Ovary (tissue), 3 donors: ENCODE measurements around the gene RPS28.

Experiments used
- EP300 ChIP-seq: sonication (generic); formaldehyde crosslinking; IDR thresholded peaks from one replicate; pipeline ENCODE4 v1.6.1; 2017; ENCODE audit warnings: antibody characterized with exemption
- POLR2A ChIP-seq: fragments of 450-650 bp; IDR thresholded peaks from one replicate; pipeline ENCODE4 v1.6.1; 2017; ENCODE audit warnings: antibody characterized with exemption, mild to moderate bottlenecking, moderate library complexity
- TF ChIP-seq, protein P1 (sequence below), 3 donors: fragments of 450-650 bp in 2 of 3; fragments of 200-600 bp in 1 of 3; IDR thresholded peaks; one replicate each; pipeline versions ENCODE4 v1.5.1 to v1.8.0; 2016 to 2022; ENCODE audit warnings: antibody characterized with exemption in 3 of 3, mild to moderate bottlenecking in 1 of 3
- donor health status: DM: no; HTN: no; CAD: no.

DNA sequence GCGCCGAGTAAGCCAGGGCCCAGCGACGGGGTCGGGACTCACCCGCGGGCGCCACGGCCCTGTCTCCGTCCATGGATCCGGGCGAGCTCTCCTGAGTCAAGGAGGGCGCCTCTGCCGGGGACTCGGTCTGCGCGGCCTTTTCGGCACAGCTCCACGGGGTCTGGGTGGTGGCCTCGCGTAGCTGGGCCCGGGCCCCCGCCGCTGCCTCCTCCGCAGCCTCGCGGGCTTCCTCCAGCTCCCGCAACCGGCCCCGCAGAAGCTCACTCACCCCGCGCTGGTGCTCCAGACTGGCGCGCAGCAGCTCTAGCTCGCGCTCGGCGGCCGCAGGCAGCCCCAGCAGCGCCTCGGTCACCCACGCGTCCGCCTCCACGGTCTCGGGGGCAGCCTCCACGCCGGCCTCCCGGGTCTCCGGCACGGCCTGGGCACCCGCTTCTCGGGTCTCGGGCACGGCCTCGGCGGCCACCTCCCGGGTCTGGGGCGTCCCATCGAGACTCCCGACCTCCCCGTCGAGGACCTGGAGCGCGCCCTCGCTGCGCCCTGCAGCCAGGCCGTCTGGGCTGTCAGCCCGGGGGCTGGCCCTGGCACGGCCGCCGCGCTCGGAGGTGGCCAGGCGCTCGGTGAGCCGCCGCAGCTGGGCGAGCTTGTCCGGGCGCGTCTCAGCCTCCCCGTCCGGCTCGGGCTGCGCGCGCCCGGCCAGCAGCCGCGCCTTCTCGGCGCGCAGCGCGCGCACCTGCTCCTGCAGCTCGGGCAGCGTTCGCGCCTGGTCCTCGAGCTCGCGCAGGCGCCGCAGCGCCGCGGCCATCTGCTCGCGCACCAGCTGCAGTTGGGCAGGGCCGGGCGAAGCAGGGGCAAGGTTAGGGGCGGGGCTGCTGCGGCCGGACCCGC lies 13.4 kb downstream of the RPS28 start:
- TF ChIP-seq, protein P1, sequence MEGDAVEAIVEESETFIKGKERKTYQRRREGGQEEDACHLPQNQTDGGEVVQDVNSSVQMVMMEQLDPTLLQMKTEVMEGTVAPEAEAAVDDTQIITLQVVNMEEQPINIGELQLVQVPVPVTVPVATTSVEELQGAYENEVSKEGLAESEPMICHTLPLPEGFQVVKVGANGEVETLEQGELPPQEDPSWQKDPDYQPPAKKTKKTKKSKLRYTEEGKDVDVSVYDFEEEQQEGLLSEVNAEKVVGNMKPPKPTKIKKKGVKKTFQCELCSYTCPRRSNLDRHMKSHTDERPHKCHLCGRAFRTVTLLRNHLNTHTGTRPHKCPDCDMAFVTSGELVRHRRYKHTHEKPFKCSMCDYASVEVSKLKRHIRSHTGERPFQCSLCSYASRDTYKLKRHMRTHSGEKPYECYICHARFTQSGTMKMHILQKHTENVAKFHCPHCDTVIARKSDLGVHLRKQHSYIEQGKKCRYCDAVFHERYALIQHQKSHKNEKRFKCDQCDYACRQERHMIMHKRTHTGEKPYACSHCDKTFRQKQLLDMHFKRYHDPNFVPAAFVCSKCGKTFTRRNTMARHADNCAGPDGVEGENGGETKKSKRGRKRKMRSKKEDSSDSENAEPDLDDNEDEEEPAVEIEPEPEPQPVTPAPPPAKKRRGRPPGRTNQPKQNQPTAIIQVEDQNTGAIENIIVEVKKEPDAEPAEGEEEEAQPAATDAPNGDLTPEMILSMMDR (IDR thresholded peaks at IDR 0.05), result no peak
- TF ChIP-seq EP300 (no peak), POLR2A (no peak)
